Activated naive CD4-positive, alpha-beta T cell treated with Interleukin-2 at 50 U/mL for 16 hours (primary cell): Measurements from ENCODE around the gene OR10S1.
"Not testable (repeated sequence)": the region's sequence is repeated elsewhere in the genome, so short reads cannot be mapped to it uniquely, and the experiment has no call there.

Experiments
- DNase-seq: peaks from one replicate; pipeline ENCODE4 v3.0.0-alpha.2; 2020

The OR10S1 gene

GRCh38 chr11:123977731-123978347 lies at the start of gene OR10S1:
Gene OR10S1 (minus strand): TSS chr11:123977781. CDS start chr11:123977664, 117 bp downstream.
- DNase-seq, result no peak

GRCh38 chr11:124026498-124026897 lies 48.9 kb upstream of the OR10S1 start, which contains the start of gene OR10G8:
Gene OR10G8 (plus strand): TSS chr11:124026798. CDS start chr11:124029623, 2,825 bp downstream.
- no peak for DNase-seq

GRCh38 chr11:124015837-124016236 lies 38.3 kb upstream of the OR10S1 start:
- DNase-seq, result not testable (repeated sequence)

- no peak for DNase-seq
Observed at GRCh38 chr11:124012697-124013096, 35.1 kb upstream of the OR10S1 start, which contains the start of gene OR10G4. Gene OR10G4 (plus strand): TSS chr11:124012997. CDS start chr11:124015575, 2,578 bp downstream.

GRCh38 chr11:123995119-123995518 lies 17.5 kb upstream of the OR10S1 start, which contains the start of gene OR10G6:
Gene OR10G6 (minus strand): TSS chr11:123995161. CDS start chr11:123995161, 0 bp downstream.
- no peak for DNase-seq

GRCh38 chr11:123979311-123979710 lies 1.7 kb upstream of the OR10S1 start:
- no peak for DNase-seq

- no peak for DNase-seq
Observed at GRCh38 chr11:123976770-123977560, 616 bp downstream of the OR10S1 start.

- DNase-seq, result no peak
Observed at GRCh38 chr11:123973816-123974215, 3.8 kb downstream of the OR10S1 start.

GRCh38 chr11:123956752-123957151 lies 20.8 kb downstream of the OR10S1 start:
- DNase-seq, result no peak

GRCh38 chr11:123945132-123945531 lies 32.4 kb downstream of the OR10S1 start:
- no peak for DNase-seq

GRCh38 chr11:123943738-123944137 lies 33.8 kb downstream of the OR10S1 start, which contains the start of gene OR6T1:
Gene OR6T1 (minus strand): TSS chr11:123943838. CDS start chr11:123943838, 0 bp downstream.
- no peak for DNase-seq

GRCh38 chr11:123942413-123942812 lies 35.2 kb downstream of the OR10S1 start:
- DNase-seq, result no peak

GRCh38 chr11:123939317-123939716 lies 38.3 kb downstream of the OR10S1 start, which contains the start of gene OR4D5:
Gene OR4D5 (plus strand): TSS chr11:123939617. CDS start chr11:123939617, 0 bp downstream.
- DNase-seq, result no peak
